ENCODE data around the gene ITPKB.

The ITPKB gene

GRCh38 chr1:226708342-226708780, 30.7 kb downstream of the ITPKB start:
- no peak for TF ChIP-seq CTCF (IDR thresholded peaks at IDR 0.05; ENCODE audit: low read depth, low read length)
- no peak overlapping the region for H3K4me3 ChIP-seq (replicated peaks in 1 of 2; ENCODE audit: low read depth in 2 of 2, low read length in 2 of 2)
- DNase-seq (ENCODE audit: low read depth in 2 of 2), result peak; percentile 55 to 92

- no peak for DNase-seq (ENCODE audit: low read depth in 2 of 2)
- TF ChIP-seq CTCF (IDR thresholded peaks at IDR 0.05; ENCODE audit: low read depth, low read length), result no peak
- H3K4me3 ChIP-seq (replicated peaks in 1 of 2; ENCODE audit: low read depth in 2 of 2, low read length in 2 of 2), result no peak overlapping the region
These were observed 32.4 kb downstream of the ITPKB start for GRCh38 chr1:226706684-226707083.

- H3K4me3 ChIP-seq (replicated peaks in 1 of 2; ENCODE audit: low read depth in 2 of 2, low read length in 2 of 2), result no peak overlapping the region
- DNase-seq (ENCODE audit: low read depth in 2 of 2), result no peak
- no peak for TF ChIP-seq CTCF (IDR thresholded peaks at IDR 0.05; ENCODE audit: low read depth, low read length)
These were observed 34.7 kb downstream of the ITPKB start for GRCh38 chr1:226704169-226704937.

- TF ChIP-seq CTCF (IDR thresholded peaks at IDR 0.05; ENCODE audit: low read depth, low read length), result no peak
- peak overlapping the region; percentile 45 to 54 for H3K4me3 ChIP-seq (replicated peaks in 1 of 2; ENCODE audit: low read depth in 2 of 2, low read length in 2 of 2)
- peak; percentile 41 to 74 for DNase-seq (ENCODE audit: low read depth in 2 of 2)
These were observed 35.9 kb downstream of the ITPKB start for GRCh38 chr1:226702957-226703831.

GRCh38 chr1:226702318-226702956, 36.6 kb downstream of the ITPKB start:
- no peak for TF ChIP-seq CTCF (IDR thresholded peaks at IDR 0.05; ENCODE audit: low read depth, low read length)
- DNase-seq (ENCODE audit: low read depth in 2 of 2), result peak; percentile 62 to 78
- peak overlapping the region in 1 of 2 donors; percentile 45 for H3K4me3 ChIP-seq (replicated peaks in 1 of 2; ENCODE audit: low read depth in 2 of 2, low read length in 2 of 2)

GRCh38 chr1:226700861-226701260, 38.2 kb downstream of the ITPKB start:
- DNase-seq (ENCODE audit: low read depth in 2 of 2), result no peak
- H3K4me3 ChIP-seq (replicated peaks in 1 of 2; ENCODE audit: low read depth in 2 of 2, low read length in 2 of 2), result no peak overlapping the region
- no peak for TF ChIP-seq CTCF (IDR thresholded peaks at IDR 0.05; ENCODE audit: low read depth, low read length)
